HFF-Myc (cell line): ENCODE measurements around the gene IL17C.

Source experiments
- DNase-seq: peaks from one replicate; pipeline ENCODE4 v3.0.0-alpha.2; 2011; ENCODE audit warnings: low read depth; ENCODE audit errors: extremely low read depth
- H3K4me3 ChIP-seq: replicated peaks from 2 replicates; pipeline ENCODE4 v1.5.1; 2011; ENCODE audit warnings: low read depth, mild to moderate bottlenecking, control low read depth, low read length
- TF ChIP-seq, protein P1 (sequence below): IDR thresholded peaks from 2 replicates; pipeline ENCODE4 v1.5.1; 2012; ENCODE audit warnings: mild to moderate bottlenecking, low read depth, low read length, control low read depth; ENCODE audit errors: missing control alignments

IL17C gene

DNA sequence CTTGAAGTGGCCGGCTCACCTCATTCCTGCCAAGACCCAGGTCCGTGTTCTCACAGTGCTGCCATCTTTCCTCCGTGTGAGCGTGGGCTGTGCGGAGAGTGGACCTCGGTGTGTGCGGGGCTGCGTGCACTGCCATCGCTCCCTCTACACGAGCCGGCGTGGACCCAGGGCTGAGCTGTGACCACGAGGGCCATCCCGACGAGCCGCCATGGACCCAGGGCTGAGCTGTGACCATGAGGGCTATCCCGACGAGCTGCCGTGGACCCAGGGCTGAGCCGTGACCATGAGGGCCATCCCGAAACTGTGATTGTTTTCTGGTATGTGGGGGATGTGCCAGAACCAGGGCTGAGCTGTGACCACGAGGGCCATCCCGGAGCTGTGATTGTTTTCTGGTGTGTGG, 33.4 kb downstream of the IL17C start:
- no peak for DNase-seq
- no peak overlapping the region for H3K4me3 ChIP-seq
- TF ChIP-seq, protein P1, sequence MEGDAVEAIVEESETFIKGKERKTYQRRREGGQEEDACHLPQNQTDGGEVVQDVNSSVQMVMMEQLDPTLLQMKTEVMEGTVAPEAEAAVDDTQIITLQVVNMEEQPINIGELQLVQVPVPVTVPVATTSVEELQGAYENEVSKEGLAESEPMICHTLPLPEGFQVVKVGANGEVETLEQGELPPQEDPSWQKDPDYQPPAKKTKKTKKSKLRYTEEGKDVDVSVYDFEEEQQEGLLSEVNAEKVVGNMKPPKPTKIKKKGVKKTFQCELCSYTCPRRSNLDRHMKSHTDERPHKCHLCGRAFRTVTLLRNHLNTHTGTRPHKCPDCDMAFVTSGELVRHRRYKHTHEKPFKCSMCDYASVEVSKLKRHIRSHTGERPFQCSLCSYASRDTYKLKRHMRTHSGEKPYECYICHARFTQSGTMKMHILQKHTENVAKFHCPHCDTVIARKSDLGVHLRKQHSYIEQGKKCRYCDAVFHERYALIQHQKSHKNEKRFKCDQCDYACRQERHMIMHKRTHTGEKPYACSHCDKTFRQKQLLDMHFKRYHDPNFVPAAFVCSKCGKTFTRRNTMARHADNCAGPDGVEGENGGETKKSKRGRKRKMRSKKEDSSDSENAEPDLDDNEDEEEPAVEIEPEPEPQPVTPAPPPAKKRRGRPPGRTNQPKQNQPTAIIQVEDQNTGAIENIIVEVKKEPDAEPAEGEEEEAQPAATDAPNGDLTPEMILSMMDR, result no peak

DNA sequence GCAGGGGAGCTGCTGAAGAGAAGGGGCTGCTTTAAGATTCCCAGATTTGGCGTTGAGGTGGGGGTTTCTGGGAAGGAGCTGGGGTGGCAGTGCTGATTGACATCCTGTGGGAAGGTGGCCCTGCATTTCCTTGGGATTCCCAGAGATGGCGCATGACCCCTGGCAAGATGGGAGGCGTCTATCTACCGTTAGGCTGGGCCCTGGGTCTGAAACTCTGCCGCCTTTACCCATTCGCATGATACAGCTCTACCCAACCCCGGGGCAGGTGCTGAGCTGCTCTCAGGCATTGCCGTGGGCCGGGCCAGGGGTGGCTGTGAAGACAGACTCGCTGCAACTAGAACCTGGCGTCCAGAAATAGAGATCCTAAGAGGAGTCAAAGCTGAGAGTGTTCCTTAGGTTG, 34.4 kb downstream of the IL17C start:
- no peak for DNase-seq
- TF ChIP-seq, protein P1, result peak; percentile 30
- no peak overlapping the region for H3K4me3 ChIP-seq

DNA sequence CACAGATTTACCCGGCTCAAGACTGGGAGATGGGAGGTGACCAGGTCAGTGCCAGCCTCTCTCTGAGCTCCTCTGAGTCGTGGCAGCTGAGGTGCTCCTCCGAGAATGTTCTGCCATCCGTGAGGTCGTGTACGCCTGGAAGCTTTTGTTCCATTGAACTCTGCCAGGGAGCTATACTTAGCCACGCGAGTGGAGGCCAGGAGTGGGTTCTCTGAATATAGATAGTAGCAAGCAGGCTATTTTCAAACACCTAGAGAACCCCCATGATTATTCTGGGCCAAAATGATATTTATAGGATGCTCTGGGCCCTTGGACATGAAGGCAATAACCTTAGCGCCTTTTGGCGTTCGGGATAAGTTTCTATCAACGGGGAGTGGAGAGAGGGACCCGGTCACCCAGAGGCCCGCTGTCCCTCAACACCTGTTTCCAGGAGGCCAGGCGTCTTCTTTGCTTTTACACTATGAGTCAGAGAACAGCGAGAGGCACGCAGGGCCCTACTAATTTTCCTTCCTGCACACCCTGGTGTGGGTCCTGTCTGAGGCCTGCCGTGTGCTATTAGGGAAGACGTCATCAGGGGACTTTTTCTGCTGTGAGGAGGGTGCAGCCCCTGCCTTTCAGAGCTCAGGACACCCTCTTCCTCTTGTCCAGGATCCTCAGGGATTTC, 35.5 kb downstream of the IL17C start:
- TF ChIP-seq, protein P1, result no peak
- no peak overlapping the region for H3K4me3 ChIP-seq
- DNase-seq, result no peak

DNA sequence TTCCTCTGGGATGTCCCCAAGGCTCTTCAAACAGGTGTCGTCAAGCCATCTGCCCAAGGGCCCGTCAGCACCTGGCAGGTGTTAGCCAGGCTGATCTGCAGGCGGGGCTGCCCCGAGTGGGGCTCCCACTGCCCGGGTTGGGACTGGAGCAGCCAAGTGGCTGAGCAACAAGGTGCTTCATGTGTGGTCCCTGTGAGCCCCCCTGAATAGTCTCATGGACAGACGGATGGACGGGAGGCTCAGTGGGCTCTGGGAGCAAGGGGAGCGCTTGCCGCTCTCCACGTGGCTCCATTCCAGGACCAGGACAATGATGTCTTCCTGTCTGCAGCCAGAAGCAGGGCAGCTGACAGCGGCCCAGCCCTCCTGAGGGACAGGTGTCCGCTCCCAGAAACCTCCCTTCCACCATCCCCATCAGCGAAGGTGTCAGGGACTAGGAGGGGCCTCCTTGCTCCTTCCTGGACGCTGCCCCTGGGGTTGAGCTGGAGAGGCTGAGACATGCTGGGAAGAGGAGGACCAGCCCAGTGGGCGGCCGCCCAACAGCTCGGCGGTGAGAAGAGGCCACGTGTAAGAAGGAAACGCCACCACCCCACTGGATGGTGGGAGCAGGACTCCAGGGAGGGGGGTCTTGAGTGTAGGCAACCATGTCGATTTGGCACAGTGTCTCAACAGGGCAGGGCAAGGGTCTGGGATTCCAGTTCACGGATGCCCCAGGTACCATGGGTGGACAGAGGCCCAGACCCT, 38.3 kb downstream of the IL17C start:
- TF ChIP-seq, protein P1, result no peak
- DNase-seq, result no peak
- H3K4me3 ChIP-seq, result no peak overlapping the region

DNA sequence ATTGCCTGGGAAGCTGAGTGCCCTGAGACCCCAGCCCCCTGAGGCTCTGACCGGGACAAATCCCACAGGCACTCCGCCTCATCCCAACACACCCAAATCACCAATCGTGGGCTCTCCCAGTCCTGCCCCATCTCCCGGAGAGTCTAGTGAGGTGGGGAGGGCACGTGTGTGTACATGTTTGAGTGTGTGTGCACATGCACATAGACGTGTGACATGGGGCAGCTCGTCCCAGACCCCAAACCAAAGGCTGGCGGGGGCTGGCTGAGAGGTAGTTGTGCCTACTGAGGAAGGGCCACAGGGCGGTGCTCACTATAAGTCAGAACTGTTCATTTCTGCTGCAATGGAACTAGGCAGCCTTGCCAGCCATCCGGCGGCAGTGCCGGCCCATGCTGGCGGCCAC, 39.3 kb downstream of the IL17C start:
- no peak for DNase-seq

DNA sequence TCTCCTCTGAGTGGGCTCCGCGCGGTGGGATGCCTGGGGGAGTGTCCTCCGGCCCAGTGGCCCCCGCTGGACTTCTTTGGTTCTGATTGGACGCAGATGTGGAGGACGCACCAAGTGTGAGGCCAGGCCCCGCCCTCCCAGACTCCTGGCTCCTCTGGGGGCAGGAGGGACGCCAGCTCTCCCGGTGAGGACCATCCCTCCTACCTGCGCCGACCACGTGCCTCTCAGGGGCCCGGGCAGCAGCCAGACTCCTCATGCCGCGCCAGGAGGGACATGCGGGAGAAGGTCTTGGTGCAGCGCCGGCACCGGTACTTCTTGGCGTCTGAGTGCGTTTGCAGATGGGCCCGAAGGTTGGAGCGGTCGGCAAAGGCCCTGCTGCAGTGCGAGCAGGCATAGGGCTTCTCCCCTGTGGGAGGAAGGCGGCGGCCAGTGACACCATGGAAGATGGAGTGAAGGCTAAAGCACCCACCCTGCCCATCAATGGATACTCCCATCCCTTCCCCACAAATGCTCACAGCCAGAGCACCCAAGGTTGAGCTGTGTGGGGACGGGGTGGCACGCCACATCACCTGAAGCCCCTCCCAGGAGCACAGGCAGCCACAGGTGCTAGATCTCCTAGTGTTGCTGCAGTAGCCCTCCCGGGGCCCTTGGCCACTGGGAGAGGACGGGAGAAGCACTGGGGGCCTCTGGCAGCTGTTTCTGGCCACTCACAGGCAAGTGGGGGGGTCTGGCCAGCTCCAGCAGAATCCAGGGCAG, 40.0 kb downstream of the IL17C start:
- TF ChIP-seq, protein P1, result no peak
- no peak overlapping the region for H3K4me3 ChIP-seq
- DNase-seq, result no peak

More for the DNA sequence above, 39.3 kb downstream of the IL17C start:
- TF ChIP-seq, protein P1, result no peak
- no peak overlapping the region for H3K4me3 ChIP-seq
